Gastrocnemius medialis (tissue), 4 donors: Measurements from ENCODE around the gene TFEB. TPM values are rescaled to one million over a fixed set of nuclear protein-coding genes. Genes with fewer than 3 reads are reported as not detected.

Source experiments
- ATAC-seq, 2 donors: fragments of 150-250 bp; one replicate each; pipeline ENCODE4 v1.9.1; 2016
- DNase-seq, 2 donors: peaks; one replicate each; pipeline ENCODE4 v3.0.0-alpha.2; 2019
- H3K27ac ChIP-seq, 4 donors: fragments of 200-600 bp; sonication (generic); 1 replicate in 1 of 4; 2 replicates in 3 of 4; pipeline ENCODE4 v1.5.1; 2016 to 2018; ENCODE audit warnings: mild to moderate bottlenecking in 2 of 4, moderate library complexity in 1 of 4
- H3K27me3 ChIP-seq, 3 donors: fragments of 200-600 bp; sonication (generic) in 2 of 3; 1 replicate in 1 of 3; 2 replicates in 2 of 3; pipeline versions ENCODE4 v1.5.1 to v1.6.0; 2016 to 2019; ENCODE audit warnings: mild to moderate bottlenecking in 1 of 3, moderate library complexity in 1 of 3
- H3K36me3 ChIP-seq, 2 donors: fragments of 200-600 bp; sonication (generic) in 1 of 2; one replicate each; pipeline ENCODE4 v1.5.1; 2017 to 2018
- H3K4me1 ChIP-seq, 2 donors: fragments of 200-600 bp; sonication (generic) in 1 of 2; one replicate each; pipeline ENCODE4 v1.5.1; 2016 to 2017; ENCODE audit warnings: mild to moderate bottlenecking in 2 of 2
- H3K4me3 ChIP-seq, 4 donors: fragments of 200-600 bp; sonication (generic) in 3 of 4; 1 replicate in 1 of 4; 2 replicates in 3 of 4; pipeline ENCODE4 v1.5.1; 2016 to 2019; ENCODE audit warnings: mild to moderate bottlenecking in 2 of 4
- H3K9me3 ChIP-seq, 3 donors: fragments of 200-600 bp; sonication (generic) in 2 of 3; 1 replicate in 1 of 3; 2 replicates in 2 of 3; pipeline ENCODE4 v1.5.1; 2016 to 2019
- POLR2A ChIP-seq, 2 donors: fragments of 450-650 bp; IDR thresholded peaks; one replicate each; pipeline ENCODE4 v1.6.1; 2017; ENCODE audit warnings: antibody characterized with exemption in 2 of 2, mild to moderate bottlenecking in 2 of 2, moderate library complexity in 2 of 2
- in situ Hi-C, 4 donors: fragments of 200-750 bp; cut with MboI; loops; one replicate each; pipeline versions ENCODE4 v1.15.0 to v1.8.0; 2017; ENCODE audit warnings: low sequenced_read_pairs in 4 of 4
- intact Hi-C: fragments of 100-400 bp; cut with DNase I; formaldehyde crosslinking; loops from one replicate; pipeline ENCODE4 v1.15.1; 2023; ENCODE audit warnings: low total_unique reads
- total RNA-seq, 4 donors: library from RNA; depleted of rRNA; stranded (reverse); fragments of >200 nt; gene quantifications; one replicate each; pipeline versions ENCODE4 v1.1.0 to v1.2.3, GENCODE V29; 2016
- TF ChIP-seq, protein P1 (sequence below), 5 experiments: fragments of 450-650 bp in 3 of 5; fragments of 200-600 bp in 2 of 5; sonication (generic) in 2 of 5; IDR thresholded peaks in 4 of 5; conservative IDR thresholded peaks in 1 of 5; 1 replicate in 4 of 5; 2 replicates in 1 of 5; pipeline ENCODE4 v1.5.1; 2016 to 2019; ENCODE audit warnings: antibody characterized with exemption in 5 of 5, mild to moderate bottlenecking in 3 of 5, moderate library complexity in 3 of 5

TFEB gene
- total RNA-seq, 4 donors from 2014 or later: 82.8 to 121 (median 93.3) TPM

DNA sequence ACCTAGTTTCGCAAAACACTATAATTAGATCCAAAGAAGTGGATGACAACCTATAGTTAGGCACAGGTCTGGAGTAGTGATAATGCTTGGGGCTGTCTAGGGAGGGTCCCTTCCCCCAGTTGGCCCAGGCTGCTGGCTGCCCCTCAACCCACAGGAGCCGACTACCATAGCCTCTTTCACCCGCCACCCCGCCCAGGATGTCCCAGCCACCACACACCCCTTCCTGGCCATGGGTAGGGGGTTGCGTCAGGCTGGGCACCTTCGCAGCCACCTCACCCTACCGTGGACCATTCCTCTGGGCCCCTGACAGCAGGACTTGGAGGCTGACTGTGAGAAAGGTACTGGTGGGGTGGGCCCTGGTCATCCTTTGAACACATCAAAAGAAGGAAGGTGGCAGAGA is 8.5 kb downstream of the TFEB start:
- H3K4me3 ChIP-seq: no peak overlapping the region
- TF ChIP-seq, protein P1, sequence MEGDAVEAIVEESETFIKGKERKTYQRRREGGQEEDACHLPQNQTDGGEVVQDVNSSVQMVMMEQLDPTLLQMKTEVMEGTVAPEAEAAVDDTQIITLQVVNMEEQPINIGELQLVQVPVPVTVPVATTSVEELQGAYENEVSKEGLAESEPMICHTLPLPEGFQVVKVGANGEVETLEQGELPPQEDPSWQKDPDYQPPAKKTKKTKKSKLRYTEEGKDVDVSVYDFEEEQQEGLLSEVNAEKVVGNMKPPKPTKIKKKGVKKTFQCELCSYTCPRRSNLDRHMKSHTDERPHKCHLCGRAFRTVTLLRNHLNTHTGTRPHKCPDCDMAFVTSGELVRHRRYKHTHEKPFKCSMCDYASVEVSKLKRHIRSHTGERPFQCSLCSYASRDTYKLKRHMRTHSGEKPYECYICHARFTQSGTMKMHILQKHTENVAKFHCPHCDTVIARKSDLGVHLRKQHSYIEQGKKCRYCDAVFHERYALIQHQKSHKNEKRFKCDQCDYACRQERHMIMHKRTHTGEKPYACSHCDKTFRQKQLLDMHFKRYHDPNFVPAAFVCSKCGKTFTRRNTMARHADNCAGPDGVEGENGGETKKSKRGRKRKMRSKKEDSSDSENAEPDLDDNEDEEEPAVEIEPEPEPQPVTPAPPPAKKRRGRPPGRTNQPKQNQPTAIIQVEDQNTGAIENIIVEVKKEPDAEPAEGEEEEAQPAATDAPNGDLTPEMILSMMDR (IDR thresholded peaks at IDR 0.05 in 4 of 5, conservative IDR thresholded peaks at IDR 0.05 in 1 of 5): no peak
- no peak for TF ChIP-seq POLR2A (IDR thresholded peaks at IDR 0.05)
- ATAC-seq (no peak), DNase-seq (no peak)
- peak overlapping the region; percentile 97 to 99 (median 98) for H3K27ac ChIP-seq
- no peaks in the 10 kb centered on the region for H3K27me3 ChIP-seq
- intact Hi-C loops (no loop called here), in situ Hi-C loops (no loop called here)
- no peaks in the 10 kb centered on the region for H3K9me3 ChIP-seq
- H3K4me1 ChIP-seq: peaks cover 92 to 97% of the 10 kb centered on the region in 2 donors
- H3K36me3 ChIP-seq: no peaks in the 10 kb centered on the region

DNA sequence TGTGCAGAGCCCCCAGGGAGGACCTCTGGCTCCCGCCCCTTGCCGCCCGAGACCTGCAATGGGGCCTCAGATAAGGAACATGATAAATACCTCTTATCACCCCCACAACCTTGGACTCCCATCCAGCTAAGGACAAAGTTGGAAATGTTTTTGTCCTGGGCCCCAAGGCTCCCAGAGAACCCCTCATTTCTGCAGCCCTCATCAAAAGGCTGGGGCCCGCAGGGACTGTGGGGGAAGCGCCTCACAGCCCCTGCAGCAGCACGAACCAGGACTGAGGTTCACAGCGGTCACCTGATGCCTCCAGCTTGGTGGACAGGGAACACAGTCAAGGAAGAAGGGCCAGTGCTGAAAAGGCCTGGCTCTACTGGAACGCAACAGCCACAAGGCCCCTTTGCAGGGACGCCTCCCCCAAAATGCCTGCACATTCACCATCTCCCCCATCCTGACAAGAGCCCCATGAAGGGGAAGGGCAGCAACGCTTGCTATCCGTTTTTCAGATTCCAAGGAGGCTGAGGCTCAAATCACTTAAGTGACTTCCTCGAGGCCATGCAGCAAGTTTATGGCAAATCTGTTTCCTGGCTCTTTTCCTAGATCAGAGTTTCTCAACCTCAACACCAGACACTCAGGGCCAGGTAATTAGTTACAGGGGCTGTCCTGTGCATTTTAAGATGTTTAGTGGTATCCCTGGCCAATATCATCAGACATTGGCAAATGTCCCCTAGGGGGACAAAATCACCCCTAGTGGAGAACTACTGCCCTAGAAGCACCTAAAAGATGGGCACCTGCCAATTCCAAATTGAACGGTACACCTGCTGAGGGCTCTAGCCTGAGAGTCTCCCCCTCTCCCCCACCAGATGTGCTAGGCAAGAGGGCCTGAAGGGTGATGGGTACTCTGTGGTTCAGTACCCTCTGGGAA is 10.6 kb downstream of the TFEB start:
- no peak for DNase-seq

DNA sequence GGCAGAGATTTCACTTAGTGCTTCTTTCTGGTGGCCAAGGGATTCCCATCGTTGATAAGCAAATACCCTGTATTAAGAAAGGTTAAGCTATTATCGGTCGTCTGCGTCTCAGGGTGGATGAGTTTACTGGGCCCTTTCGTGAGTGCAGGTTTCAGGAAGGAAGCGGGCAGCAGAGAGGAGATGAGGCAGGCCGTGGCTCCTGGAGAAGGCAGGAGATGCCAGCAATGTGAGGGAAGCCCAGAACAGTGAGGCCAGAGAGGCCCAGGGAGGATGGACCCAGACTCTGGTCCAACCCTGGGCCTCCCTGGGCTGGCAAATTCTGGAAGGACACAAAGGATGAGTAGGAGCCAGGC is 11.2 kb downstream of the TFEB start:
- peak overlapping the region in 3 of 4 donors; percentile 15 to 34 (median 24) for H3K4me3 ChIP-seq
- no peak for DNase-seq
- in situ Hi-C loops: no loop called here
- TF ChIP-seq, protein P1 (IDR thresholded peaks at IDR 0.05 in 4 of 5, conservative IDR thresholded peaks at IDR 0.05 in 1 of 5): no peak
- TF ChIP-seq POLR2A (IDR thresholded peaks at IDR 0.05): no peak
- H3K27me3 ChIP-seq: no peaks in the 10 kb centered on the region
- H3K36me3 ChIP-seq: no peaks in the 10 kb centered on the region
- H3K9me3 ChIP-seq: no peaks in the 10 kb centered on the region
- intact Hi-C loops: loop anchor here (1.0 kb wide), 1 partner anchor 11 kb away; no protein-coding TSS in a partner anchor
- no peak for ATAC-seq
- peaks cover 92 to 100% of the 10 kb centered on the region in 2 donors for H3K4me1 ChIP-seq
- peak overlapping the region; percentile 97 to 99 (median 98) for H3K27ac ChIP-seq

More for the DNA sequence above, 10.6 kb downstream of the TFEB start:
- H3K27ac ChIP-seq: peak overlapping the region; percentile 97 to 99 (median 98)
- no peaks in the 10 kb centered on the region for H3K36me3 ChIP-seq
- intact Hi-C loops: loop anchor here (1.0 kb wide), 1 partner anchor 12 kb away; no protein-coding TSS in a partner anchor
- peak overlapping the region in 3 of 4 donors; percentile 6 to 24 (median 15) for H3K4me3 ChIP-seq
- no peak for ATAC-seq
- no peaks in the 10 kb centered on the region for H3K27me3 ChIP-seq
- H3K9me3 ChIP-seq: no peaks in the 10 kb centered on the region
- TF ChIP-seq POLR2A (IDR thresholded peaks at IDR 0.05): no peak
- TF ChIP-seq, protein P1 (IDR thresholded peaks at IDR 0.05 in 4 of 5, conservative IDR thresholded peaks at IDR 0.05 in 1 of 5): peak in 2 of 5 experiments; percentile 20 to 24
- peaks cover 92 to 100% of the 10 kb centered on the region in 2 donors for H3K4me1 ChIP-seq
- in situ Hi-C loops: no loop called here

DNA sequence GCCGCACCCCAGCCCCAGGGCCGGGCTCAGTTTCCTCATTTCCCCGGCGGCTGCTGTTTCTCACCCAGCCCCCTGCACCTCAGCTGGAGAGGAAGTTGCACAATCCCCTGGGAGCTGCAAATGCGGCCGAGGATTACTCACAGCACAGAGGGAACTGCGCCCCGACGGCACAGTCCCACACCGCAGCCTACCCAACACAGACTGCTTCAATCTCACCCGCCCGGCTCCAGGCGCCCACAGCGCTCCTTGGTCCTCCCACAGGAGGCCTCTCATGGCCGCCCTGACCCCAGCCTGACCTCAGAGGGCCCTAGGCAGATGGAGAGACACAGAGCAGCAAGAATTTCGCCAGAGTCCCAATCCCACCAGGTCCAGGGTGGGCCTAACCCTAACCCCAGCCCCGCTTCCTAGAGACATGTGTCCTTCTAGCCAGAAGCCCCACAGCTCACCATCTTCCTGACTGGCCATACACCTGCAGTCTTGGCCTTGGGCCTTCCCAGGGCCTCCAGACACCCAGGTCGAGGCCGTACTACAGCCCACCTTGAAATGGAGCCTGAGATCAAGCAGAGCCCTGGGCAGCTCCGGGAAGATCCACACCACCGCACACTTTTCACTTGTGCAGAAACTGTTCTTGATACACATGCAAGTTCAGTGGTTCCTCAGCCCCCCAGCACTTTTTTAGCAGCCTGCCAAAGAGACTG is 11.7 kb downstream of the TFEB start:
- peak; percentile 55 to 66 for ATAC-seq
- TF ChIP-seq, protein P1 (IDR thresholded peaks at IDR 0.05 in 4 of 5, conservative IDR thresholded peaks at IDR 0.05 in 1 of 5): peak in 2 of 5 experiments; percentile 20 to 24
- TF ChIP-seq POLR2A (IDR thresholded peaks at IDR 0.05): peak; percentile 82 to 87
- in situ Hi-C loops: no loop called here
- Histone ChIP-seq H3K36me3 (no peaks in the 10 kb centered on the region), H3K27me3 (no peaks in the 10 kb centered on the region), H3K4me1 (peaks cover 92 to 100% of the 10 kb centered on the region in 2 donors), H3K4me3 (peak overlapping the region; percentile 24 to 36 (median 34)), H3K27ac (peak overlapping the region; percentile 97 to 99 (median 98)), H3K9me3 (no peaks in the 10 kb centered on the region)
- DNase-seq: peak; percentile 87 to 88
- intact Hi-C loops: loop anchor here (1.0 kb wide), 1 partner anchor 10 kb away; no protein-coding TSS in a partner anchor
